Umbilical cord (tissue), 2 donors: ENCODE measurements around the gene FAM162A. TPM values are rescaled to one million over a fixed set of nuclear protein-coding genes. Genes with fewer than 3 reads are reported as not detected.
"Not testable (repeated sequence)": the region's sequence is repeated elsewhere in the genome, so short reads cannot be mapped to it uniquely, and the experiment has no call there.

Source experiments
- DNase-seq: peaks from one replicate; pipeline ENCODE4 v3.0.0-alpha.2; 2015; ENCODE audit warnings: low spot score
- total RNA-seq: library from RNA; depleted of rRNA; stranded (reverse); fragments of >200 nt; gene quantifications from one replicate; pipeline ENCODE4 v1.2.3, GENCODE V29; 2014; ENCODE audit warnings: low replicate concordance; ENCODE audit not compliant: insufficient read depth

The FAM162A gene
- total RNA-seq, 1 donor from 2014 or later = 47.4 TPM

- no peak for DNase-seq
Measured at GRCh38 chr3:122416966-122417365, 33.0 kb downstream of the FAM162A start.

DNA sequence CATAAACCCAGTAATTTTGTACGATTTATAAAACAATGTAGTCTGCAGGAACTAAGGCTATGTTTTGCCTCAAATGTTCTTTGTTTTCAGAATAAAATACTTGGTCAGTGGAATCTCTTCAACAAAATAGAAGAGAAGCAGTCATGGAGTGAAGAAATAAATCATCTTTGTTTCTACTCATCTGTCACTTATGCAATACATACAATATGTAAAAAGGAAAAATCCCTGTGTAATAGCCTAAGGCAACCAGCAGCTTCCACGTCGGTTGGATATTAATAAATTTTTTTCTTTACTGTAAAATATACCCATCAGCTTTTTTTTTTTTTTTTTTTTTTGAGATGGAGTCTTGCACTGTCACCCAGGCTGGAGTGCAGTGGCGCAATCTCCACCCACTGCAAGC is 37.1 kb downstream of the FAM162A start:
- DNase-seq = no peak

- DNase-seq = no peak
Measured at GRCh38 chr3:122421836-122422235, 37.9 kb downstream of the FAM162A start.

GRCh38 chr3:122427857-122428471 is 44.0 kb downstream of the FAM162A start:
- DNase-seq = no peak

DNA sequence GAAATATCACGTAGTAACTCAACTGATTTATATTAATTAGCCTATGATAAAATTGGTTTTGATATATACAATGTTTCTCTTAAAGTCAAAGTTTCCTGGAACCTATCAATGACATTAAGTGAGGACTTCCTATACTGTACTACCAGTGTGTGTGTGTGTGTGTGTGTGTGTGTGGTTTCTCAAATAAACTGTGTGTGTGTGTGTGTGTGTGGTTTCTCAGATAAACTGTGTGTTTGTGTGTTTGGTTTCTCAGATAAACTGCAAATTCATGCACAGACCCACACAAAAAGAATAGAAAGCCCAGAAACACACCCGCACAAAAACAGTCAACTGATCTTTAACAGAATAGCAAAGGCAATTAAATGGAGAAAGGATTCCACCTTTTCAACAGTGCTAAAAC is 46.4 kb downstream of the FAM162A start:
- no peak for DNase-seq

DNA sequence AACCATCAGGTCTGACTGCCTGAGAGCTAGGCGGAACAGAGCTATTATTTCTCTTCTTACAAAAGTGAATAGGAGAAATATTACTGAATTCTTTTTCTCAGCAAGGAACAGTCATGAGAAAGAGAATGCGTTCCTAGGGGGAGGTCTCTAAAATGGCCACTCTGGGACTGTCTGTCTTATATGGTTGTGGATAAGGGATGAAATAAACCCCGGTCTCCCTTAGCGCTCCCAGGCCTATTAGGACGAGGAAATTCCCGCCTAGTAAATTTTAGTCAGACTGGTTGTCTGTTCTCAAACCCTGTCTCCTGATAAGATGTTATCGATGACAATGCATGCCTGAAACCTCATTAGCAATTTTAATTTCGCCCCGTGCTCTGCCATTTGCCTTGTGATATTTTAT is 52.0 kb downstream of the FAM162A start:
- no peak for DNase-seq

DNA sequence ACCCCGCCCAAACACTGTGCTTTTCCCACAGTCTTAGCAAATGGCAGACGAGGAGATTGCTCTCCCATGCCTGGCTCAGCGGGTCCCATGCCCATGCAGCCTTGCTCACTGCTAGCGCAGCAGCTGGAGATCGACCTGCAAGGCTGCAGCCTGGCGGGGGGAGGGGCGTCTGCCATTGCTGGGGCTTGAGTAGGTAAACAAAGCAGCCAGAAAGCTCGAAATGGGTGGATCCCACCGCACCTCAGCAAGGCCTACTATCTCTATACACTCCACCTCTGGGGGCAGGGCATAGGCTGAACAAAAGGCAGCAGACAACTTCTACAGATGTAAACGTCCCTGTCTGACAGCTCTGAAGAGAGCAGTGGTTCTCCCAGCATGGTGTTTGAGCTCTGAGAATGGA is 59.1 kb downstream of the FAM162A start:
- DNase-seq = no peak

- peak; percentile 8 for DNase-seq
Measured at GRCh38 chr3:122443762-122444490, 59.9 kb downstream of the FAM162A start.

DNA sequence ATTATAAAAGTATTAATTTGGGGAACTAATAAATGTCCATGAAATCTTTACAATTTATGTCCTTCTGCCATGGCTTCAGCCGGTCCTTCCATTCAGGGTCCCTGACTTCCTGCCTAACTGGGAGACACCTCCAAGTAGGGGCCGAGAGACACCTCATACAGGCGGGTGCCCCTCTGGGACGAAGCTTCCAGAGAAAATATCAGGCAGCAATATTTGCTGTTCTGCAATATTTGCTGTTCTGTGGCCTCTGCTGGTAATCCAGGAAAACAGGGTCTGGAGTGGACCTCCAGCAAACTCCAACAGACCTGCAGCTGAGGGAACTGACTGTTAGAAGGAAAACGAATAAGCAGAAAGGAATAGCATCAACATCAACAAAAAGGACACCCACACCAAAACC is 60.5 kb downstream of the FAM162A start:
- DNase-seq = not testable (repeated sequence)

GRCh38 chr3:122448218-122448617 is 64.2 kb downstream of the FAM162A start:
- DNase-seq = not testable (repeated sequence)

GRCh38 chr3:122451371-122451770 is 67.4 kb downstream of the FAM162A start:
- DNase-seq = no peak

GRCh38 chr3:122456074-122456473 is 72.1 kb downstream of the FAM162A start:
- no peak for DNase-seq

DNA sequence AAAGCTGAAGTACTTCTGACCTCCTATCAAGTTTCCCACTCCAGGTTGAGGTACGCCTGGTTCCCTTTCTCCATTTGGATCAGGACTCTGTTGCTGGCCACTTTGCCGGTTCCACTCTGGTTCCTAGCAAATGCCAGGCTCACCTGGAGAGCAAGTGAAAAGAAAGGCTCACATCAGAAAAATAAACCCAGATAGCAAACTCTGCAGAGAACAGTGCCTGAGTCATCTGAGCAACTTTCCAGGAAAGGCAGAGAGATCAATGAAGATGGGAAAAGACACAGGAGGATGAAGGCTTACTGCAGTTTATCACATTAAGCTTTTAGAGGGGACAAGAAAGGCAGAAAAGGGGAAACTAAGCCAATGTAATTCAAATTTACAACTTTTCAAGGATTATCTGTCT is 73.7 kb downstream of the FAM162A start:
- no peak for DNase-seq

DNA sequence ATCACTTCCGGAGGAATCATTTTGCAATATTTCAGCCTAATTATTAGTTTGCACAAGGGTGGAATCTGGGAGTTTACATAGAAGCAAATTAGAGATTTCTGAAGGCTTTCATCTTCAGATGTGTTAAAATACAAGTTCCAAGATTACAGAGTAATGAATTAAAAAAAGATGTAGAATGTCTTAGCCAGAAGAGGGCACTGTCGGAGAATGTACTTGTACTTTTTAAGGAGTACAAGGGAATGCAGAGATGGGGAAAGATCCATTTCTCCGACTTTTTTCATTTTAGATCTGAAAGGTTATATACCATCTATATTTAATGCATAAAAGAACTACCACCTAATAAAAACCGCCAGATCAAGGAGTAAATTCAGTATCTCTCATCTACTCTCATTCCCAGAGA is 75.0 kb downstream of the FAM162A start:
- DNase-seq = peak; percentile 22

DNA sequence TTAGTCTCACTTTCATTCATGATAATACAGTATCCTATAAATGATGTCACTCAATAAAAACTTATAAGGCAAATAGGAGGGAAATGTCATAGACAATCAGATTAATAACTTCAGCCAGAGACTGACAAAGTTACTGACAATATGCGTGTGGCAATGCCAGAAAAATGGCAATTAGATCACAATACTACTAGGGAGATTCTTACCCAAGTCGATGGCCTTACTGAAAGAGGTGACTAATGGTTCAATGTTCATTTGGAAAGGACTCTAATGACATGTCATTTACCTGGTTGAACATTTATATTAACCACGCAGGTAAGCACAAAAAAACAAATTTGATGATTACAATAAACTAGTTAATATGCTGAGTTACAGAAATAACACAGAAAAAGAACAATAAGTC is 77.8 kb downstream of the FAM162A start:
- no peak for DNase-seq

Other genes starting within 250 kb of the FAM162A start
- 1.4 TPM for gene CASR, start 200.5 kb upstream of the FAM162A start, total RNA-seq
- 38.0 TPM for gene CSTA, start 58.9 kb upstream of the FAM162A start, total RNA-seq
- 6.5 TPM for gene MIX23, start 951 bp upstream of the FAM162A start, total RNA-seq
- gene WDR5B, start 31.9 kb downstream of the FAM162A start, total RNA-seq = 6.0 TPM
- 20.0 TPM for gene KPNA1, start 130.8 kb downstream of the FAM162A start, total RNA-seq
- gene PARP9, start 180.1 kb downstream of the FAM162A start, total RNA-seq = 31.5 TPM
- 14.9 TPM for gene DTX3L, start 180.2 kb downstream of the FAM162A start, total RNA-seq
- 4.3 TPM for gene PARP15, start 193.5 kb downstream of the FAM162A start, total RNA-seq